Breast epithelium (tissue), 4 donors: ENCODE measurements around the gene SLC22A23. TPM values are rescaled to one million over a fixed set of nuclear protein-coding genes. Genes with fewer than 3 reads are reported as not detected.

Experiments
- DNase-seq, 2 donors: peaks; one replicate each; pipeline ENCODE4 v3.0.0-alpha.2; 2019; ENCODE audit warnings: low spot score in 2 of 2
- H3K27ac ChIP-seq, 2 donors: fragments of 200-600 bp; sonication (generic) in 1 of 2; one replicate each; pipeline ENCODE4 v1.5.1; 2016 to 2019; ENCODE audit warnings: mild to moderate bottlenecking in 1 of 2
- H3K27me3 ChIP-seq, 2 donors: fragments of 200-600 bp; sonication (generic) in 1 of 2; one replicate each; pipeline versions ENCODE4 v1.5.1 to v1.6.0; 2017 to 2019; ENCODE audit warnings: control low read depth in 1 of 2, mild to moderate bottlenecking in 1 of 2
- H3K36me3 ChIP-seq: fragments of 200-600 bp; one replicate; pipeline ENCODE4 v1.5.1; 2019
- H3K4me1 ChIP-seq, 2 donors: fragments of 200-600 bp; sonication (generic); one replicate each; pipeline ENCODE4 v1.5.1; 2016 to 2019; ENCODE audit warnings: control low read depth in 1 of 2
- H3K4me3 ChIP-seq, 3 donors: fragments of 200-600 bp; sonication (generic); 1 replicate in 2 of 3; 2 replicates in 1 of 3; pipeline ENCODE4 v1.5.1; 2016 to 2019; ENCODE audit warnings: mild to moderate bottlenecking in 3 of 3, moderate library complexity in 2 of 3
- H3K9me3 ChIP-seq, 2 donors: fragments of 200-600 bp; sonication (generic) in 1 of 2; one replicate each; pipeline ENCODE4 v1.5.1; 2016 to 2019; ENCODE audit warnings: control low read depth in 1 of 2
- CTCF ChIP-seq, 3 donors: fragments of 450-650 bp; IDR thresholded peaks; one replicate each; pipeline ENCODE4 v1.5.1; 2016 to 2017; ENCODE audit warnings: antibody characterized with exemption in 3 of 3, mild to moderate bottlenecking in 3 of 3, moderate library complexity in 3 of 3
- POLR2A ChIP-seq: fragments of 450-650 bp; IDR thresholded peaks from one replicate; pipeline ENCODE4 v1.6.1; 2016; ENCODE audit warnings: antibody characterized with exemption, mild to moderate bottlenecking, moderate library complexity
- POLR2AphosphoS5 ChIP-seq, 3 donors: sonication (generic); formaldehyde crosslinking; IDR thresholded peaks; one replicate each; pipeline ENCODE4 v1.6.1; 2017; ENCODE audit warnings: antibody characterized with exemption in 3 of 3
- intact Hi-C: fragments of 100-400 bp; cut with DNase I; formaldehyde crosslinking; loops from one replicate; pipeline ENCODE4 v1.15.1; 2023; ENCODE audit warnings: low total_unique reads
- total RNA-seq, 3 donors: library from RNA; depleted of rRNA; stranded (reverse); fragments of >200 nt; gene quantifications; one replicate each; pipeline ENCODE4 v1.1.0, GENCODE V29; 2016

SLC22A23 gene
- total RNA-seq, 3 donors from 2014 or later = 10.9 to 26.3 (median 22.9) TPM

DNA sequence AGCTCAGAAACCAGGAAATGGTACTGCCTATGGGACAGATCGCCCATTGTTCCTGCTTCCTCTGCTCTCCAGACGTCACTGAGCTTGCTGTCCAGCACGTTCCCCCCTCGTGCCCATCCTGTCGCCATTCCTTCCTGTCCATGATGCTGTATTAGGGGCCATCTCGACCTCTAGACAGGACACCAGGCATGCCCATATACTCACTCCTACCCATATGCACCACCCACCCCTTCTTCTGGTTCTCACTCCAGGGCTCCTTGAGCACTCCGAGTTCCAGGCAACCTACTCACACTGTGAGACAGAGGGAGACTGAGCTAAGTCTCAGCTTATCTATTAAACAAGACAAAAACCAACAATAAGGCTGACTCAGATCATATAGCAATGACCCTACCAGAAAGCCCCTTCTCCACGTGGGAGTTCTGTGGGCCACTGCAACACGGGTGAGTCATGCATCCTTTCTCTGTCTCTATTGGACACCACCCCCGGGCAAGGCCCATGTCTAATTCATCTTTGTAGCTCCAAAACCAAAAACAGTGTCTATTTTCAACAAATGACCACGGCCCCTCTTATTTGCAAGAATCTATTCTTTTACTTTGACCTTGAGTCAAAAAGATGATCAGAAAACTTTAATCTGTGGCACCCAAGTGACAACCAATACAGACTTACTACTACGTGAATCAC is 132.4 kb downstream of the SLC22A23 start:
- H3K27me3 ChIP-seq = no peaks in the 10 kb centered on the region
- TF ChIP-seq POLR2AphosphoS5 (IDR thresholded peaks at IDR 0.05) (peak; percentile 12 to 69 (median 13)), CTCF (IDR thresholded peaks at IDR 0.05) (no peak), POLR2A (no peak)
- no peak for DNase-seq
- H3K4me3 ChIP-seq = no peak overlapping the region
- intact Hi-C loops = loop anchor here (1.0 kb wide), 1 partner anchor 33 kb away; no protein-coding TSS in a partner anchor
- peak overlapping the region; percentile 29 to 74 for H3K27ac ChIP-seq
- H3K9me3 ChIP-seq = no peaks in the 10 kb centered on the region
- H3K36me3 ChIP-seq = no peaks in the 10 kb centered on the region
- peaks cover 0 to 7% of the 10 kb centered on the region in 2 donors for H3K4me1 ChIP-seq

DNA sequence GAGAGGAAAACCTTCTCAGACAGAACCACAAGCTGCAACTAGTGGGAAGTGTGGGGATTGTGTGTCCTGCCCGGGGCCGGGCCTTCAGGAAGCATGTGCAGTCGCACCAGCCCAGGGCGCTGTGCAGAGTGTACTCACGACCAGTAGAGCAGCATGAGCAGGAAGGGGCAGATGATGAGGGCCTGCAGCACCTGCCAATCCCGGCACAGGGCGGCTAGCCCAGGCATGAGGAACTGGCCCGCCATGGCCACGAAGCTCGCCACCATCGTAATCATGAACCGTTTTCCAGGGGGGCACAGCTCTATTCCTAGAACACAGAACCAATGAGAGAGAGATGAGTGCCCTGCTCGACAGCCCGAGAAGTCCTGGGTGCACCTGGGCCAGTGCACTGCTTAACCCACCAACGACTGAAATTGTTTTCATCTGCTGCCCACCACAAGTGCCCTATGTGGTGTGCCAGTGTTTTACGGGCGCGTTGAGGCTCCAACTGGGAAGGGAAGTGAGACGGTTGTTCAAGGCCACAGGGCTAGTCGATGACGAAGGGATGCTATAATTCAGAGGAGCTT is 133.1 kb downstream of the SLC22A23 start:
- TF ChIP-seq POLR2A = no peak
- TF ChIP-seq POLR2AphosphoS5 (IDR thresholded peaks at IDR 0.05) = peak in 1 of 3 donors; percentile 12
- no peak for TF ChIP-seq CTCF (IDR thresholded peaks at IDR 0.05)
- peak overlapping the region; percentile 22 to 74 for H3K27ac ChIP-seq

DNA sequence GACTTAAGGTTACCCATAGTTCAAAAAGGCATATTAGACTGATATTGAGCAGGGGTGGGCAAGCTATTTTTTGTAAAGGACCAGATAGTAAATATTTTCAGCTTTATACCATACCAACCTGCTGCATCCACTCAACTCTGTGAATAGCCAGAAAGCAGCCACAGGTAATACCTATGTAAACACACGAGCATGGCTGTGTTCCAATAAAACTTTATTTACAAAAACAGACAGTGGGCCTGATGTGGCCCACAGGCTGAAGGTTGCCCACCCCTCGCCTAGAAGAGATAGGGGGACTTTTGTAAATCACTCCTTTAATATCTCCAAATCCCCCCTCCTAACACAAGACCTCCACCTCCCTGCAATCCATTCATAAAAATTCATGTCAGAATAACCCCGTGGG is 133.7 kb downstream of the SLC22A23 start:
- Histone ChIP-seq H3K36me3 (no peaks in the 10 kb centered on the region), H3K4me3 (no peak overlapping the region), H3K27me3 (no peaks in the 10 kb centered on the region), H3K9me3 (no peaks in the 10 kb centered on the region), H3K4me1 (peaks cover 0 to 7% of the 10 kb centered on the region in 2 donors), H3K27ac (peak overlapping the region in 1 of 2 donors; percentile 13)
- no peak for DNase-seq
- intact Hi-C loops = no loop called here
- TF ChIP-seq POLR2AphosphoS5 (IDR thresholded peaks at IDR 0.05) = no peak
- TF ChIP-seq POLR2A = no peak
- TF ChIP-seq CTCF (IDR thresholded peaks at IDR 0.05) = no peak

More for the DNA sequence above, 133.1 kb downstream of the SLC22A23 start:
- DNase-seq = no peak
- Histone ChIP-seq H3K36me3 (no peaks in the 10 kb centered on the region), H3K4me1 (peaks cover 0 to 7% of the 10 kb centered on the region in 2 donors), H3K27me3 (no peaks in the 10 kb centered on the region), H3K4me3 (no peak overlapping the region), H3K9me3 (no peaks in the 10 kb centered on the region)
- intact Hi-C loops = loop anchor here (1.0 kb wide), 1 partner anchor 32 kb away; no protein-coding TSS in a partner anchor

DNA sequence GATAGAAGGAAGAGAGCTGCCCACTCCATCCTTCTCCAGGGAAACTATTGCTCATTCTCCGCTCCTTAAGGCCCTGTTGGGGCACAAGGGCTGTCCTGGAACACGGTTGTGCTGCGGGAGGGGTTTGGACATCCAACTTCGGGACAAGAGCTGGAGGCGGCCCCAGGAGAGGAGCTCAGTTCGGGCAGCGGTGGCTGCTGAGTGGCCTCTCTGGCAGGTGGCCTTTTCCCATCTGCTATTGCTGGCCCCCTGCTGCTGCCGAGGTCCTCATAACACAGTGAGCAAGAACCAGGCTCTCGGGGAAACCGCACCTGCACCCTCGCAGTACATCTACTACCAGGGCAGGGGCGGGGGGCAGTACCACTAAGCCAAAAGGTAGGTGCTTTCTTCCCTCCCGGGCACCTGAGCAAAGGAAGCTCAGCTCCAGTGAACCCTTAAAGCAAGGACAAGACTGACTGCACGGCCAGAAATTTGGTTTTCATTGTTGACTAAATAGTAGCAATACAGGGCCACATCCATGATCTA is 134.4 kb downstream of the SLC22A23 start:
- Histone ChIP-seq H3K4me3 (no peak overlapping the region), H3K27me3 (no peaks in the 10 kb centered on the region), H3K4me1 (peaks cover 0 to 7% of the 10 kb centered on the region in 2 donors), H3K27ac (no peak overlapping the region), H3K9me3 (no peaks in the 10 kb centered on the region), H3K36me3 (no peaks in the 10 kb centered on the region)
- intact Hi-C loops = no loop called here
- TF ChIP-seq POLR2AphosphoS5 (IDR thresholded peaks at IDR 0.05) (no peak), POLR2A (no peak)
- no peak for DNase-seq

- intact Hi-C loops = no loop called here
- peaks cover 0 to 7% of the 10 kb centered on the region in 2 donors for H3K4me1 ChIP-seq
- no peaks in the 10 kb centered on the region for H3K27me3 ChIP-seq
- no peak for TF ChIP-seq POLR2A
- no peak for TF ChIP-seq POLR2AphosphoS5 (IDR thresholded peaks at IDR 0.05)
- no peaks in the 10 kb centered on the region for H3K9me3 ChIP-seq
- DNase-seq = no peak
- no peaks in the 10 kb centered on the region for H3K36me3 ChIP-seq
- no peak overlapping the region for H3K4me3 ChIP-seq
- H3K27ac ChIP-seq = no peak overlapping the region
These were observed 135.0 kb downstream of the SLC22A23 start for GRCh38 chr6:3321875-3322274.

DNA sequence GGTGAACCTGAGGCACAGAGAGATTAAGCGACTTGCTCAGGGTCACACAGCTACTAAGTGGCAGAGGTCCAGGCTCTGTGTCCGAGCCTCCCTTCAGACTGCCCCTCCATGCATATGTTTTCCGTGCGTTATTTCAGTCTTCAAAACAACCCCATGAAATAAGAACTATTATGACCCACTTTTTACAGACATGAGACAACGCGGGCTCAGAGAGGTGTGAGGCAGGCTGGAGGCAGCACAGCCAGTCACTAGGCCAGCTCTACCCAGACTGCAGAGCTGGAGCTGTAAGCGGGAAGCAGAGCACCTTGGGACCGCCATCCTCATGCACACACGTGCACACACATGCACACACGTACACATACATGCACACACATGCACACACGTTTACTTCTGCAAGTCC is 135.8 kb downstream of the SLC22A23 start:
- intact Hi-C loops = no loop called here

More for the DNA sequence above, 135.8 kb downstream of the SLC22A23 start:
- Histone ChIP-seq H3K4me3 (no peak overlapping the region), H3K27ac (no peak overlapping the region), H3K9me3 (no peaks in the 10 kb centered on the region), H3K4me1 (peaks cover 0 to 7% of the 10 kb centered on the region in 2 donors), H3K27me3 (no peaks in the 10 kb centered on the region), H3K36me3 (no peaks in the 10 kb centered on the region)
- TF ChIP-seq POLR2A = no peak
- TF ChIP-seq CTCF (IDR thresholded peaks at IDR 0.05) = no peak
- TF ChIP-seq POLR2AphosphoS5 (IDR thresholded peaks at IDR 0.05) = no peak
- no peak for DNase-seq
